WTC11 (cell line): ENCODE measurements around the gene CD4. TPM values are rescaled to one million over a fixed set of nuclear protein-coding genes. Genes with fewer than 3 reads are reported as not detected.

Experiments used
- ATAC-seq: fragments of 200-7000 bp; cut with Tn5 transposase; 2 replicates; pipeline ENCODE4 v1.10.0; 2021; ENCODE audit warnings: mild to moderate bottlenecking, moderate library complexity
- CTCF ChIA-PET: fragments of 300-600 bp; sonication (Branson Sonifier 250); formaldehyde crosslinking; loops from one replicate; lab custom pipeline; 2021; ENCODE audit warnings: antibody characterized with exemption; lab: Charles Lee
- POLR2A ChIA-PET: fragments of 350-600 bp; sonication (Branson Sonifier 250); formaldehyde crosslinking; loops from one replicate; lab custom pipeline; 2021; ENCODE audit warnings: antibody characterized with exemption; lab: Charles Lee
- DNase-seq: peaks from one replicate; pipeline ENCODE4 v3.0.0; 2021; ENCODE audit warnings: low spot score
- H3K27ac Mint-ChIP-seq: 2 replicates; pipeline ENCODE4 v1.8.0; 2021; ENCODE audit warnings: mixed read lengths
- H3K27me3 Mint-ChIP-seq: 2 replicates; pipeline ENCODE4 v1.8.0; 2021; ENCODE audit warnings: low read depth, mild to moderate bottlenecking, moderate library complexity, mixed read lengths
- H3K36me3 Mint-ChIP-seq: 2 replicates; pipeline ENCODE4 v1.8.0; 2021; ENCODE audit warnings: mixed read lengths
- H3K4me1 Mint-ChIP-seq: 2 replicates; pipeline ENCODE4 v1.8.0; 2022; ENCODE audit warnings: mixed read lengths
- H3K4me3 Mint-ChIP-seq: 2 replicates; pipeline ENCODE4 v1.8.0; 2021; ENCODE audit warnings: mild to moderate bottlenecking, moderate library complexity, mixed read lengths
- H3K9me3 Mint-ChIP-seq: 2 replicates; pipeline ENCODE4 v1.8.0; 2021; ENCODE audit warnings: mixed read lengths
- AR ChIP-seq: fragments of 250-450 bp; sonication (Bioruptor Pico); IDR thresholded peaks from 2 replicates; pipeline ENCODE4 v1.9.0; 2021; ENCODE audit warnings: mild to moderate bottlenecking
- ARID4B ChIP-seq: sonication (generic); formaldehyde crosslinking; IDR thresholded peaks from 2 replicates; pipeline ENCODE4 v1.8.0; 2023; ENCODE audit warnings: missing genetic modification reagents, mild to moderate bottlenecking, borderline replicate concordance
- E2F5 ChIP-seq: sonication (generic); formaldehyde crosslinking; IDR thresholded peaks from 2 replicates; pipeline ENCODE4 v1.8.1; 2022; ENCODE audit warnings: mild to moderate bottlenecking, moderate library complexity, missing genetic modification reagents
- FOXP4 ChIP-seq: sonication (generic); formaldehyde crosslinking; IDR thresholded peaks from 2 replicates; pipeline ENCODE4 v1.8.0; 2022; ENCODE audit warnings: mild to moderate bottlenecking, missing genetic modification reagents
- HMGA2 ChIP-seq: fragments of 250-450 bp; sonication (Bioruptor Pico); IDR thresholded peaks from 2 replicates; pipeline ENCODE4 v1.4.0; 2021; ENCODE audit warnings: mild to moderate bottlenecking, moderate library complexity
- JUN ChIP-seq: sonication (generic); formaldehyde crosslinking; IDR thresholded peaks from 2 replicates; pipeline ENCODE4 v1.8.0; 2023; ENCODE audit warnings: mild to moderate bottlenecking, missing genetic modification reagents
- PRDM15 ChIP-seq: sonication (generic); formaldehyde crosslinking; IDR thresholded peaks from 2 replicates; pipeline ENCODE4 v1.8.0; 2022; ENCODE audit warnings: missing genetic modification reagents
- RORB ChIP-seq: fragments of 250-450 bp; sonication (Bioruptor Pico); IDR thresholded peaks from 2 replicates; pipeline ENCODE4 v1.9.0; 2021; ENCODE audit warnings: mild to moderate bottlenecking
- TEAD4 ChIP-seq: sonication (generic); formaldehyde crosslinking; IDR thresholded peaks from 2 replicates; pipeline ENCODE4 v1.8.0; 2022; ENCODE audit warnings: mild to moderate bottlenecking, missing genetic modification reagents
- USF1 ChIP-seq: sonication (generic); formaldehyde crosslinking; IDR thresholded peaks from 2 replicates; pipeline ENCODE4 v1.8.0; 2022; ENCODE audit warnings: mild to moderate bottlenecking, missing genetic modification reagents
- ZBTB21 ChIP-seq: sonication (generic); formaldehyde crosslinking; IDR thresholded peaks from 2 replicates; pipeline ENCODE4 v1.8.1; 2023; ENCODE audit warnings: mild to moderate bottlenecking, missing genetic modification reagents, borderline replicate concordance
- ZNF121 ChIP-seq: sonication (generic); formaldehyde crosslinking; IDR thresholded peaks from 2 replicates; pipeline ENCODE4 v1.8.0; 2023; ENCODE audit warnings: missing genetic modification reagents
- ZNF138 ChIP-seq: sonication (generic); formaldehyde crosslinking; conservative IDR thresholded peaks from 2 replicates; pipeline ENCODE4 v1.8.1; 2022; ENCODE audit warnings: mild to moderate bottlenecking, moderate library complexity, missing genetic modification reagents
- ZNF281 ChIP-seq: sonication (generic); formaldehyde crosslinking; IDR thresholded peaks from 2 replicates; pipeline ENCODE4 v1.8.0; 2023; ENCODE audit warnings: mild to moderate bottlenecking, missing genetic modification reagents
- ZNF317 ChIP-seq: sonication (generic); formaldehyde crosslinking; IDR thresholded peaks from 2 replicates; pipeline ENCODE4 v1.8.1; 2023; ENCODE audit warnings: low read depth, mild to moderate bottlenecking, moderate library complexity, missing genetic modification reagents, borderline replicate concordance
- total RNA-seq: library from RNA; stranded (reverse); gene quantifications from 3 replicates; pipeline ENCODE4 v1.2.3, GENCODE V29; 2021

CD4 gene
- total RNA-seq, 1 experiment from 2014 or later, result 2.5 TPM

- ChIA-PET POLR2A (interaction anchor here (1.1 to 1.5 kb wide), 2 partner anchors 50 to 67 kb away, joined by 3 to 5 read pairs; partner anchors contain the start of gene MLF2), CTCF (interaction anchor here (0.7 to 2.4 kb wide), 2 partner anchors 65 to 1324 kb away, joined by 3 to 8 read pairs; no protein-coding TSS in a partner anchor)
- H3K27ac Mint-ChIP-seq, result peak overlapping the region; percentile 12
- TF ChIP-seq HMGA2 (no peak), JUN (CRISPR knock-in tag) (no peak), USF1 (CRISPR knock-in tag) (no peak), RORB (CRISPR knock-in tag) (no peak), FOXP4 (CRISPR knock-in tag) (no peak), ZBTB21 (CRISPR knock-in tag) (no peak), E2F5 (CRISPR knock-in tag) (no peak), TEAD4 (CRISPR knock-in tag) (no peak), ZNF281 (CRISPR knock-in tag) (no peak), ZNF121 (no peak), ARID4B (CRISPR knock-in tag) (no peak), ZNF317 (CRISPR knock-in tag) (no peak), AR (CRISPR knock-in tag) (no peak), ZNF138 (CRISPR knock-in tag) (no peak), PRDM15 (CRISPR knock-in tag) (no peak)
- H3K4me1 Mint-ChIP-seq, result peaks cover 54% of the 10 kb centered on the region
- no peak for ATAC-seq
- H3K27me3 Mint-ChIP-seq, result peaks cover 62% of the 10 kb centered on the region
- no peak for DNase-seq
- peak overlapping the region; percentile 25; the same call in 1 of the 2 replicates for H3K4me3 Mint-ChIP-seq
- no peaks in the 10 kb centered on the region for H3K36me3 Mint-ChIP-seq
- H3K9me3 Mint-ChIP-seq, result no peaks in the 10 kb centered on the region
Measured at GRCh38 chr12:6819106-6820030, 30.0 kb downstream of the CD4 start.
